ENCODE results near the gene PLAGL2. TPM values are rescaled to one million over a fixed set of nuclear protein-coding genes. Genes with fewer than 3 reads are reported as not detected.
A peak's percentile ranks its signal among the peaks of the same experiment; 100 is the strongest.

Gene PLAGL2
- total RNA-seq, 1 experiment from 2014 or later, result 44.4 TPM

DNA sequence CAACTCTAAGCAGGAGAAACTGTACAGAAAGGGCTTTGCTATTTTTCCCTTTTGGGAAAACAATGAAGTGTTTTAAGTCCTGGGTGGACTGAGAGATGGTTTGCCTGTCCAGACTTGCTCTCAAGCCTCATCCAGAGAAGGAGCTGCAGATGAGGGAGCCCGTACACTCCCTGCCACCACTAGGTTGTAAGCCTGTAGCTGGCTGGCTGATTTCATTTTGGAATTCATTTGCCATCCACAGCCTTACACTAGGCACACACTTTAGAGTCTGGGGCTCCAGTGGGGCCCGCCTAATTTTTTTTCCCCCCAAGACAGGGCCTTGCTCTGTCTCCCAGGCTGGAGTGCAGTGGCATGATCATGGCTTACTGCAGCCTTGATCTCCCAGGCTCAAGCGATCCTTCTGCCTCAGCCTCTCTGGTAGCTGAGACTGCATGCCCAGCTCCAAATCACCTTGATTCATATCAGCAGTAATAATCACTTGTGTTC is 28.5 kb upstream of the PLAGL2 start:
- H3K18ac ChIP-seq (ENCODE audit: insufficient read length, low read depth, low read length), result no peak overlapping the region
- Mint-ChIP-seq H3K27ac (peak overlapping the region in 1 of 3 experiments; percentile 79; a peak in 2 of 7 replicates), H3K4me3 (no peak overlapping the region), H3K27me3 (ENCODE audit: low read depth) (peaks cover 2% of the 10 kb centered on the region), H3K9me3 (no peaks in the 10 kb centered on the region), H3K36me3 (ENCODE audit: insufficient read depth in 1 of 3, low read depth in 3 of 3) (peaks cover 21 to 48% (median 44%) of the 10 kb centered on the region in 3 experiments; a peak in 6 of 7 replicates), H3K4me1 (peaks cover 20 to 22% of the 10 kb centered on the region in 2 experiments)
- no peak overlapping the region for H3K27ac ChIP-seq (ENCODE audit: insufficient read length, low read depth, low read length)
- no peak overlapping the region for H3K4me2 ChIP-seq (ENCODE audit: insufficient read depth, insufficient read length, low read length)
- H3K4me1 ChIP-seq (ENCODE audit: insufficient read depth, low read length), result no peaks in the 10 kb centered on the region
- H3K23ac ChIP-seq (ENCODE audit: insufficient read length, low read depth, low read length), result no peak overlapping the region
- H3K9ac ChIP-seq (ENCODE audit: extremely low read depth, insufficient read length, low read length), result no peak overlapping the region
- H3T11ph ChIP-seq (ENCODE audit: low read length), result no peak overlapping the region
- H3K4ac ChIP-seq (ENCODE audit: low read depth, low read length), result no peak overlapping the region
- H2BK5ac ChIP-seq (ENCODE audit: insufficient read length, low read length), result no peak overlapping the region
- H2AK5ac ChIP-seq (ENCODE audit: insufficient read length, low read length), result no peak overlapping the region
- H2AFZ ChIP-seq (ENCODE audit: low read length), result no peak overlapping the region
- H2BK12ac ChIP-seq (ENCODE audit: insufficient read length, low read depth, low read length), result no peak overlapping the region
- H2BK120ac ChIP-seq (ENCODE audit: low read depth, low read length, poor library complexity, severe bottlenecking), result no peak overlapping the region
- no peaks in the 10 kb centered on the region for H4K20me1 ChIP-seq (ENCODE audit: control insufficient read depth, insufficient read depth, insufficient read length)
- no peaks in the 10 kb centered on the region for H3K79me1 ChIP-seq (ENCODE audit: insufficient read depth, low read depth, low read length, poor library complexity, severe bottlenecking)
- DNase-seq, result no peak
- WGBS (ENCODE audit: extremely low coverage, insufficient read length, low lambda C conversion rate), result no CpG with 5 or more reads among the region's 3 CpGs
- H4K8ac ChIP-seq (replicated peaks; ENCODE audit: insufficient read length, low read depth, low read length), result no peak overlapping the region
- H4K5ac ChIP-seq (ENCODE audit: insufficient read length, low read depth, low read length), result no peak overlapping the region
- H3K27me3 ChIP-seq (ENCODE audit: insufficient read depth, low read length), result no peaks in the 10 kb centered on the region
- TF ChIP-seq, protein P1, sequence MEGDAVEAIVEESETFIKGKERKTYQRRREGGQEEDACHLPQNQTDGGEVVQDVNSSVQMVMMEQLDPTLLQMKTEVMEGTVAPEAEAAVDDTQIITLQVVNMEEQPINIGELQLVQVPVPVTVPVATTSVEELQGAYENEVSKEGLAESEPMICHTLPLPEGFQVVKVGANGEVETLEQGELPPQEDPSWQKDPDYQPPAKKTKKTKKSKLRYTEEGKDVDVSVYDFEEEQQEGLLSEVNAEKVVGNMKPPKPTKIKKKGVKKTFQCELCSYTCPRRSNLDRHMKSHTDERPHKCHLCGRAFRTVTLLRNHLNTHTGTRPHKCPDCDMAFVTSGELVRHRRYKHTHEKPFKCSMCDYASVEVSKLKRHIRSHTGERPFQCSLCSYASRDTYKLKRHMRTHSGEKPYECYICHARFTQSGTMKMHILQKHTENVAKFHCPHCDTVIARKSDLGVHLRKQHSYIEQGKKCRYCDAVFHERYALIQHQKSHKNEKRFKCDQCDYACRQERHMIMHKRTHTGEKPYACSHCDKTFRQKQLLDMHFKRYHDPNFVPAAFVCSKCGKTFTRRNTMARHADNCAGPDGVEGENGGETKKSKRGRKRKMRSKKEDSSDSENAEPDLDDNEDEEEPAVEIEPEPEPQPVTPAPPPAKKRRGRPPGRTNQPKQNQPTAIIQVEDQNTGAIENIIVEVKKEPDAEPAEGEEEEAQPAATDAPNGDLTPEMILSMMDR (conservative IDR thresholded peaks at IDR 0.05), result no peak
- no peak overlapping the region for H4K91ac ChIP-seq (ENCODE audit: insufficient read length, low read depth, low read length)
- H3K14ac ChIP-seq (ENCODE audit: insufficient read depth, low read length), result no peak overlapping the region
- no peaks in the 10 kb centered on the region for H3K9me3 ChIP-seq (ENCODE audit: control insufficient read depth, low read depth, low read length)
- H3K79me2 ChIP-seq (ENCODE audit: insufficient read depth, low read length), result no peaks in the 10 kb centered on the region
- no peak overlapping the region for H2BK15ac ChIP-seq (ENCODE audit: low read depth, low read length)
- no peak overlapping the region for H2BK20ac ChIP-seq (ENCODE audit: low read depth, low read length, poor library complexity, severe bottlenecking)
- H3K23me2 ChIP-seq (ENCODE audit: insufficient read length, low read depth, low read length, poor library complexity, severe bottlenecking), result no peaks in the 10 kb centered on the region
- H3K56ac ChIP-seq (ENCODE audit: insufficient read length, low read depth, low read length), result no peak overlapping the region

Data from H9 (cell line).